ENCODE measurements around the gene TRIM46.
"Not testable (repeated sequence)": the region's sequence is repeated elsewhere in the genome, so short reads cannot be mapped to it uniquely, and the experiment has no call there.

Gene TRIM46

GRCh38 chr1:155139895-155140629 lies 33.6 kb upstream of the TRIM46 start, which contains the start of gene DPM3:
Gene DPM3, minus strand, starts transcription at chr1:155140531. Its CDS starts 291 bp downstream, at chr1:155140240.
- peak; percentile 90 for DNase-seq

- DNase-seq: no peak
These were observed 33.1 kb upstream of the TRIM46 start for GRCh38 chr1:155140630-155140953.

GRCh38 chr1:155141749-155142148 lies 31.9 kb upstream of the TRIM46 start:
- no peak for DNase-seq

- no peak for DNase-seq
These were observed 28.2 kb upstream of the TRIM46 start for GRCh38 chr1:155145491-155145890.

- DNase-seq: not testable (repeated sequence)
These were observed 17.5 kb upstream of the TRIM46 start for GRCh38 chr1:155155996-155156643.

- DNase-seq: no peak
These were observed 14.7 kb upstream of the TRIM46 start for GRCh38 chr1:155158991-155159390.

GRCh38 chr1:155160128-155160527 lies 13.5 kb upstream of the TRIM46 start:
- no peak for DNase-seq

- DNase-seq: not testable (repeated sequence)
These were observed 11.0 kb upstream of the TRIM46 start for GRCh38 chr1:155162631-155163030.

GRCh38 chr1:155163785-155164184 lies 9.9 kb upstream of the TRIM46 start:
- DNase-seq: not testable (repeated sequence)

- not testable (repeated sequence) for DNase-seq
These were observed 9.0 kb upstream of the TRIM46 start for GRCh38 chr1:155164625-155165024.

- DNase-seq: no peak
These were observed 7.6 kb upstream of the TRIM46 start for GRCh38 chr1:155166051-155166470.

- no peak for DNase-seq
These were observed 7.0 kb upstream of the TRIM46 start for GRCh38 chr1:155166471-155167165.

- DNase-seq: peak; percentile 88
These were observed 6.2 kb upstream of the TRIM46 start for GRCh38 chr1:155167166-155168104.

GRCh38 chr1:155168105-155168445 lies 5.6 kb upstream of the TRIM46 start:
- DNase-seq: not testable (repeated sequence)

- DNase-seq: no peak
These were observed 5.0 kb upstream of the TRIM46 start for GRCh38 chr1:155168456-155169210.

- no peak for DNase-seq
These were observed 4.1 kb upstream of the TRIM46 start for GRCh38 chr1:155169541-155169940.

GRCh38 chr1:155170101-155170785 lies 3.4 kb upstream of the TRIM46 start:
- no peak for DNase-seq

- DNase-seq: no peak
These were observed 2.8 kb upstream of the TRIM46 start for GRCh38 chr1:155170806-155171205.

- DNase-seq: peak; percentile 48
These were observed 1.6 kb upstream of the TRIM46 start for GRCh38 chr1:155171836-155172731.

- peak; percentile 96 for DNase-seq
These were observed 744 bp upstream of the TRIM46 start, which contains the start of gene KRTCAP2 for GRCh38 chr1:155172732-155173477. Gene KRTCAP2, minus strand, starts transcription at chr1:155173304. Its CDS starts 80 bp downstream, at chr1:155173224.
